K562 (cell line): ENCODE measurements around the gene LRP4. TPM values are rescaled to one million over a fixed set of nuclear protein-coding genes. Genes with fewer than 3 reads are reported as not detected.
A peak's percentile ranks its signal among the peaks of the same experiment; 100 is the strongest.

Experiments used
- ATF7 ChIP-seq: fragments of 450-650 bp; IDR thresholded peaks from 2 replicates; pipeline ENCODE4 v1.7.1; 2014; ENCODE audit warnings: mild to moderate bottlenecking, moderate library complexity
- BMI1 ChIP-seq: fragments of 150-350 bp; IDR thresholded peaks from 2 replicates; pipeline ENCODE4 v1.6.1; 2014; ENCODE audit warnings: low read length
- COPS2 ChIP-seq: fragments of 450-650 bp; conservative IDR thresholded peaks from 2 replicates; pipeline ENCODE4 v1.6.1; 2016; ENCODE audit warnings: mild to moderate bottlenecking, moderate library complexity
- CREBBP ChIP-seq: IDR thresholded peaks from one replicate; pipeline ENCODE4 v1.6.1; 2012; ENCODE audit warnings: low read depth, mild to moderate bottlenecking, control low read depth, inconsistent platforms, low read length
- DIDO1 ChIP-seq: fragments of 450-650 bp; IDR thresholded peaks from 2 replicates; pipeline ENCODE4 v1.6.1; 2016; ENCODE audit warnings: low read depth, missing biosample characterization, missing genetic modification characterization
- GTF2A2 ChIP-seq: IDR thresholded peaks from 2 replicates; pipeline ENCODE4 v1.6.1; 2016; ENCODE audit warnings: mild to moderate bottlenecking, missing genetic modification characterization, missing compliant biosample characterization
- GTF2B ChIP-seq: IDR thresholded peaks from 2 replicates; pipeline ENCODE4 v1.6.1; 2011; ENCODE audit not compliant: insufficient read length; ENCODE audit errors: extremely low read depth
- HIVEP1 ChIP-seq: fragments of 250-450 bp; sonication (Bioruptor Pico); IDR thresholded peaks from 2 replicates; pipeline ENCODE4 v1.4.0; 2020; ENCODE audit warnings: mild to moderate bottlenecking
- MAFF ChIP-seq: IDR thresholded peaks from 2 replicates; pipeline ENCODE4 v1.6.1; 2012; ENCODE audit warnings: low read length, improper control_type of control experiment
- MEF2D ChIP-seq: conservative IDR thresholded peaks from 2 replicates; pipeline ENCODE4 v1.6.1; 2016; ENCODE audit warnings: low read depth, missing genetic modification characterization, missing compliant biosample characterization
- NR4A1 ChIP-seq, 2 experiments: fragments of 250-450 bp in 1 of 2; fragments of 450-650 bp in 1 of 2; sonication (Bioruptor Pico) in 1 of 2; IDR thresholded peaks; 2 replicates each; pipeline versions ENCODE4 v1.4.0 to v1.6.1; 2016 to 2020; ENCODE audit warnings: mild to moderate bottlenecking in 2 of 2, missing compliant biosample characterization in 1 of 2, missing genetic modification characterization in 1 of 2, moderate library complexity in 1 of 2
- PBX2 ChIP-seq, 2 experiments: IDR thresholded peaks in 1 of 2; conservative IDR thresholded peaks in 1 of 2; 2 replicates each; pipeline ENCODE4 v1.6.1; 2016; ENCODE audit warnings: low read depth in 2 of 2, mild to moderate bottlenecking in 1 of 2, missing compliant biosample characterization in 1 of 2, missing genetic modification characterization in 1 of 2, moderate library complexity in 1 of 2
- POLR2H ChIP-seq: IDR thresholded peaks from 2 replicates; pipeline ENCODE4 v1.6.1; 2016; ENCODE audit warnings: missing genetic modification characterization, low read depth, mild to moderate bottlenecking, control low read depth, missing compliant biosample characterization, moderate library complexity
- RBFOX2 ChIP-seq: fragments of 200-400 bp; formaldehyde crosslinking; IDR thresholded peaks from 2 replicates; pipeline ENCODE4 v1.6.1; 2017; ENCODE audit warnings: low read depth, mild to moderate bottlenecking, low read length, moderate library complexity
- SETDB1 ChIP-seq: IDR thresholded peaks from one replicate; pipeline ENCODE4 v1.6.1; 2012; ENCODE audit warnings: low read length, control low read depth, inconsistent platforms
- SIX5 ChIP-seq, 2 experiments: IDR thresholded peaks; 2 replicates each; pipeline ENCODE4 v1.6.1; 2011; ENCODE audit warnings: low read length in 2 of 2, borderline replicate concordance in 1 of 2, low read depth in 1 of 2, mild to moderate bottlenecking in 1 of 2, moderate library complexity in 1 of 2; ENCODE audit not compliant: insufficient read depth in 1 of 2
- SRF ChIP-seq, 2 experiments: fragments of 250-450, 450-650 bp in 1 of 2; sonication (Bioruptor Pico) in 1 of 2; sonication (generic) in 1 of 2; formaldehyde crosslinking; IDR thresholded peaks; 2 replicates each; pipeline versions ENCODE4 v1.5.0 to v1.5.1; 2020 to 2022; ENCODE audit warnings: mild to moderate bottlenecking in 1 of 2, missing genetic modification reagents in 1 of 2
- SRSF3 ChIP-seq: fragments of 200-400 bp; formaldehyde crosslinking; IDR thresholded peaks from 2 replicates; pipeline ENCODE4 v1.6.1; 2016; ENCODE audit warnings: mild to moderate bottlenecking, low read length, moderate library complexity; ENCODE audit not compliant: insufficient read depth
- ZFP1 ChIP-seq: fragments of 450-650 bp; formaldehyde crosslinking; IDR thresholded peaks from 2 replicates; pipeline ENCODE4 v1.4.0; 2020; ENCODE audit warnings: mild to moderate bottlenecking, mixed read lengths
- ZKSCAN8 ChIP-seq: fragments of 200-800 bp; sonication (Bioruptor generic); IDR thresholded peaks from 2 replicates; pipeline ENCODE4 v1.6.1; 2016; ENCODE audit warnings: missing genetic modification characterization, missing compliant biosample characterization
- ZNF253 ChIP-seq: fragments of 250-450 bp; sonication (Bioruptor Pico); conservative IDR thresholded peaks from 2 replicates; pipeline ENCODE4 v1.6.1; 2021; ENCODE audit warnings: mild to moderate bottlenecking
- ZNF507 ChIP-seq: conservative IDR thresholded peaks from 2 replicates; pipeline ENCODE4 v1.6.1; 2017; ENCODE audit warnings: missing genetic modification characterization, missing compliant biosample characterization
- ZNF830 ChIP-seq: fragments of 250-450 bp; sonication (Bioruptor Pico); IDR thresholded peaks from 2 replicates; pipeline ENCODE4 v1.5.0; 2021; ENCODE audit warnings: mild to moderate bottlenecking
- polyA plus RNA-seq, 8 experiments: library from polyadenylated mRNA; depleted of rRNA in 4 of 8; stranded (reverse) in 5 of 8; unstranded in 3 of 8; fragments of >200 nt; fragmentation: Nextera tagmentation in 2 of 8; fragmentation: Illumina TruSeq in 1 of 8; extraction: Ambion mirVana in 2 of 8; extraction: Trizol in 1 of 8; gene quantifications; 2 replicates each; pipeline versions ENCODE4 v1.2.1 to v1.2.3, GENCODE V29; 2011 to 2014; ENCODE audit warnings: inconsistent platforms in 1 of 8, missing spikeins in 1 of 8
- total RNA-seq, 7 experiments: library from RNA; depleted of rRNA in 6 of 7; stranded (reverse); fragments of >200 nt in 6 of 7; fragmentation: Illumina TruSeq in 2 of 7; extraction: Trizol in 2 of 7; gene quantifications; 2 replicates each; pipeline versions ENCODE4 v1.2.1 to v1.2.3, GENCODE V29; 2011 to 2021; ENCODE audit warnings: low replicate concordance in 1 of 7

The LRP4 gene
- total and polyA plus RNA-seq, 9 of the 15 experiments (the other 6 are each of a cell fraction or from before 2014, with no cell fraction given): 0.04 to 0.54 (median 0.10) TPM

DNA sequence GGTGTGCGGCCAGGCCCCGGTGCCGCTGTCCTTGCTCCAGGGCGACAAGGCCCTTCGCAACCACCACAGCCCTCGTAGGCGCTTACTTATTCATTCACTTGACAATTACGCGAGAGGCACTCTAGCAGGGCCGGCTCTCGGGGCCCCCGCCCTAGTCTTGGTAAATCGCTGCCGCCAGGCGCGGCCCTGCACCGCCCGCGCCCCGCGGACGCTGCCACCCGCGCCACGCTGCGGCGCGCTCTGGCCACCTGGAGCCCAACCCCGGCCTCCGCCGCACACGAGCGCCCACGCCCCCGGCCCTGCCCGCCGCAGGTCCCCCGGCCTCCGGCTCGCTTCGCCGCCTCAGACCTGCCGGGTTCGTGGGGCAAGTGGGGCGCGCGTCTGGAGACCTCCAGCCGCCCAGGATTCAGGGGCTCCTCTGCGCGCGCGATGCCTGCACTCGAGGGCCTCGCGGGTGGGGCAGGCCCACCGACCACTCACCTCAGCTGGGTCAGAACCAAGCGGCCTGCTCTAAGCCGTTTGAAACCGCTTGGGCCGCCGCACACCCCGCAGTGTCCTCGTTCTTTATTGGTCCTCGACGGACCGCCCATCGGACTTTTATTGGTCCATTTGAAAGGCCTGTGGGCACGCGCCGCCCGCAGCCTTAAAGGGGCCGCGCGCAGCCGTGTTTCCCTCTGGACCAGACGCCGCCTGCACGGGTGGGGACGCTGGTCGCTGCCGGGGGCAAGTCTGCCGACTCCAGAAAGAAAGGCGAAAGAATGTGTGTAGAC, 72.4 kb downstream of the LRP4 start, which contains the start of gene CKAP5 (continued):
- TF ChIP-seq PBX2 (CRISPR knock-in tag; IDR thresholded peaks at IDR 0.05; ENCODE audit: low read depth) (no peak), PBX2 (tag; conservative IDR thresholded peaks at IDR 0.05; ENCODE audit: low read depth) (no peak), COPS2 (no peak), ZKSCAN8 (CRISPR knock-in tag) (no peak), ZNF253 (CRISPR knock-in tag) (no peak), ZFP1 (no peak), SRSF3 (no peak), GTF2A2 (tag) (0 out of 2 replicates have a peak, but pooled peaks have one; percentile 33), ATF7 (peak; percentile 60), MEF2D (tag) (no peak), SRF (CRISPR knock-in tag; IDR thresholded peaks at IDR 0.05) (no peak), NR4A1 (CRISPR knock-in tag; IDR thresholded peaks at IDR 0.05) (0 out of 2 replicates have a peak, but pooled peaks have one; percentile 45), NR4A1 (tag; IDR thresholded peaks at IDR 0.05) (no peak), CREBBP (no peak), DIDO1 (tag) (peak; percentile 77; the same call in 1 of the 2 replicates), MAFF (no peak), SIX5 (IDR thresholded peaks at IDR 0.05; ENCODE audit: borderline replicate concordance in 1 of 2, insufficient read depth in 1 of 2, low read depth in 1 of 2, low read length in 2 of 2) (no peak), RBFOX2 (peak; percentile 98), BMI1 (no peak), ZNF507 (tag) (no peak), POLR2H (peak; percentile 46; the same call in 1 of the 2 replicates), HIVEP1 (CRISPR knock-in tag) (no peak), SETDB1 (no peak), ZNF830 (CRISPR knock-in tag) (no peak), GTF2B (no peak)
